ENCODE results near the gene MRPL2.

MRPL2 gene

DNA sequence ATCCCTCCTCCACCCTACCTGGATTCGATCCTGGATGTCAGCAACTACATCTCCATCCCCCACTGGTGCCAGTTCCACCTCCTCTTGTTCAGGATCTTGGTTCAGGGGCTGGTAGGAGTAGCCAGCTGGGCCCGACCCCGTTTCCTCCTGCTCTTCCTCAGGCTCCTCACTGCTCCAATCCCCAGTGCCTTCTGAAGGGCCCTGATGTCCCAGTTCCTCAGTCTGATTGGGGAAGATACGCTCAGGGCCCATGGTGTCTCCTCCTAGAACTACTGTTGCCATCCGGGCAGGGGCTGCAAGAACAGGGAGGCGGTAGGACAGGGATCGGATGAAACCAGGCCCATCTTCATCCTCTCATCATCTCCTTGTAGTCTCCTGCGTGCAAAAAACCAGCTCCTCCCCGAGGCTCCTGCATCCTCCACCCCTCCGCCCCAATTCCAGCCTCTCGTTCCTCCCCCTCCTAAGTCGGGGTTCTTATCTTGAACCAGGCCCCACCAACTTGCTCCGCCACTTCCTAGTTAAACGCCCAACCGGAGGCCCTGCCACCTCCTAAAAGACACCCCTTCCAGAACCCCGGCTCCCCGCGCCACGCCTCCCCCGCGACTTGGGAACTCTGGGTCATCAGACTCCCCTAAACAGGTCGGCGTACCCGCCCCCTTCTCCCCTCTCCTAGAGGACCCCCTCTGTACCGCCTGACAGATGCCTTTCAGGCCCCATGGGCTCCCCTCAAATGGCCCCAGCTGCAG is 46.0 kb downstream of the MRPL2 start:
- Histone ChIP-seq H3K4me3 (ENCODE audit: low read length) (peak overlapping the region; percentile 86), H3K36me3 (ENCODE audit: insufficient read depth, low read length) (peaks cover 50% of the 10 kb centered on the region), H3K27me3 (ENCODE audit: control insufficient read depth, insufficient read depth, low read length) (no peaks in the 10 kb centered on the region), H3K4me2 (ENCODE audit: low read length) (peak overlapping the region; percentile 100), H3K9me3 (replicated peaks; ENCODE audit: low read length) (no peaks in the 10 kb centered on the region), H3K4me1 (ENCODE audit: control insufficient read depth, insufficient read depth, low read length) (peaks cover 31% of the 10 kb centered on the region), H3K9ac (ENCODE audit: low read depth, low read length) (peak overlapping the region; percentile 89)

DNA sequence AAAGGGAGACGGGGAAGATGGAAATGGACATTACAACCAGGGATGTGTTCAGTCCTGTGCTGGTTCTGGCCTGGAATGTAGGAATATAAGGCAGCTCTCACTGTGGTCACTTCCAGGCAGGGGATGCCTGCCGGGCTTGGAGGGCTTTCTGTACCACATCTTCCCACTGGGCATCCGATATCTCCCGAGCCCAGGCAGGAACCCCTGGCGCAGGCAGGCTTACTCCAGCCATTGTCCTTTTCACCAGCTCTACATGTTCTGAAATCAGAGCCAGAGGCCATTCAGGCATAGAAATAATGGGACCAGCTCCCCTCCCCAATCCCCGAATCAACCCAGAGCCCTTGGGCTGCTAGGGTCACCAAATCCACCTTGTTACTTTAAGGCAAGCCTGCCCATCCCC is 46.9 kb downstream of the MRPL2 start:
- peak overlapping the region; percentile 89 for H3K9ac ChIP-seq (ENCODE audit: low read depth, low read length)
- no peaks in the 10 kb centered on the region for H3K9me3 ChIP-seq (replicated peaks; ENCODE audit: low read length)
- H3K4me2 ChIP-seq (ENCODE audit: low read length), result peak overlapping the region; percentile 100
- H3K36me3 ChIP-seq (ENCODE audit: insufficient read depth, low read length), result peaks cover 50% of the 10 kb centered on the region
- H3K27me3 ChIP-seq (ENCODE audit: control insufficient read depth, insufficient read depth, low read length), result no peaks in the 10 kb centered on the region
- H3K4me3 ChIP-seq (ENCODE audit: low read length), result peak overlapping the region; percentile 86
- H3K4me1 ChIP-seq (ENCODE audit: control insufficient read depth, insufficient read depth, low read length), result peaks cover 31% of the 10 kb centered on the region

DNA sequence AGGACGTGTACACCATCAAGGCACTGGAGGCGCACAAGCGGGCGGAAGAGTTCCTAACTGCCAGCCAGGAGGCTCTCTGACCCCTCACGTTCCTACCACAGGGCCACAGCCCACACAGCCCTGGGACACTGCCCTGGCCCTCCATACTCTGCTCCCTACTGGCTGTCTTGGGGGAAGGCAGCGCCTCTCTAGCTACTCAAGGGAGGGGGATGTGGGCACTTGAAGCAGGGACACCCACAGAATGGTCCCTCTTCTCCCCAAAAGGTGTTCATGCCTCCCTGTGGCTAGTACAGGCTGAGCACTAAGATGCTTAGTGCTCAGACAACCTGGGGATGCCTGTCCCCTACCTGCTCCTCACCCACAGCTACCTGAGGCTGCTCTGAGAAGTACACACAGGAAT is 48.0 kb downstream of the MRPL2 start:
- H3K4me2 ChIP-seq (ENCODE audit: low read length), result no peak overlapping the region
- no peaks in the 10 kb centered on the region for H3K9me3 ChIP-seq (replicated peaks; ENCODE audit: low read length)
- peaks cover 27% of the 10 kb centered on the region for H3K4me1 ChIP-seq (ENCODE audit: control insufficient read depth, insufficient read depth, low read length)
- H3K9ac ChIP-seq (ENCODE audit: low read depth, low read length), result no peak overlapping the region
- peaks cover 54% of the 10 kb centered on the region for H3K36me3 ChIP-seq (ENCODE audit: insufficient read depth, low read length)
- H3K4me3 ChIP-seq (ENCODE audit: low read length), result no peak overlapping the region
- no peaks in the 10 kb centered on the region for H3K27me3 ChIP-seq (ENCODE audit: control insufficient read depth, insufficient read depth, low read length)

DNA sequence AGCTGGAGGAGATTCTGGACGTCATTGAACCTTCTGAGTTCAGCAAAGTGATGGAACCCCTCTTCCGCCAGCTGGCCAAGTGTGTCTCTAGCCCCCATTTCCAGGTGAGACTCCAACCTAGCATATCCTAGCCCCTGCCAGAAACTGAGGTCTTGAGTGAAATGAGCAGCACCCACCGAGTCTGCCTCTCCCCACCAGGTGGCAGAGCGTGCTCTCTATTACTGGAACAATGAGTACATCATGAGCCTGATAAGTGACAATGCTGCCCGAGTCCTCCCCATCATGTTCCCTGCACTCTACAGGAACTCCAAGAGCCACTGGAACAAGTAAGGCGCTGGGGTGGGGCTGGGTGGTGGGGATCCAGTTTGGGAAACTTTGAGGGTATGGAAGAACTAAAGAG is 50.1 kb downstream of the MRPL2 start:
- no peak overlapping the region for H3K9ac ChIP-seq (ENCODE audit: low read depth, low read length)

DNA sequence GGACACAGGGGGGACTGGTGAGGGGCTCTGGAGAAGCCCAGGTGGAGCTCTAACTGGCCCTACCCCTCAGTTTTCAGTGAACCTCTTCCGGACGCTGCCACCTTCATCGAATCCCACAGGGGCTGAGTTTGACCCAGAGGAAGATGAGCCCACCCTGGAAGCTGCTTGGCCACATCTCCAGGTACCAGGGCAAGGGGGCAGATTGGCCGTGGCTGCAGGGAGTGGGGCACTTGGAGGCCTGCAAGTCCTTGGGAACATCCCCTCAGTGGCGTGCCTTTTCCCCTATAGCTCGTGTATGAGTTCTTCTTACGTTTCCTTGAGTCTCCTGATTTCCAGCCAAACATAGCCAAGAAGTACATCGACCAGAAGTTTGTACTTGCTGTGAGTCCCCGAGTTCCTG is 52.1 kb downstream of the MRPL2 start:
- Histone ChIP-seq H3K9me3 (replicated peaks; ENCODE audit: low read length) (no peaks in the 10 kb centered on the region), H3K27me3 (ENCODE audit: control insufficient read depth, insufficient read depth, low read length) (no peaks in the 10 kb centered on the region), H3K4me1 (ENCODE audit: control insufficient read depth, insufficient read depth, low read length) (peaks cover 4% of the 10 kb centered on the region), H3K4me3 (ENCODE audit: low read length) (no peak overlapping the region), H3K9ac (ENCODE audit: low read depth, low read length) (no peak overlapping the region), H3K4me2 (ENCODE audit: low read length) (no peak overlapping the region), H3K36me3 (ENCODE audit: insufficient read depth, low read length) (peaks cover 56% of the 10 kb centered on the region)

More for the DNA sequence above, 50.1 kb downstream of the MRPL2 start:
- no peaks in the 10 kb centered on the region for H3K27me3 ChIP-seq (ENCODE audit: control insufficient read depth, insufficient read depth, low read length)
- peaks cover 16% of the 10 kb centered on the region for H3K4me1 ChIP-seq (ENCODE audit: control insufficient read depth, insufficient read depth, low read length)
- H3K36me3 ChIP-seq (ENCODE audit: insufficient read depth, low read length), result peaks cover 59% of the 10 kb centered on the region
- H3K4me3 ChIP-seq (ENCODE audit: low read length), result no peak overlapping the region
- H3K4me2 ChIP-seq (ENCODE audit: low read length), result no peak overlapping the region
- H3K9me3 ChIP-seq (replicated peaks; ENCODE audit: low read length), result no peaks in the 10 kb centered on the region

DNA sequence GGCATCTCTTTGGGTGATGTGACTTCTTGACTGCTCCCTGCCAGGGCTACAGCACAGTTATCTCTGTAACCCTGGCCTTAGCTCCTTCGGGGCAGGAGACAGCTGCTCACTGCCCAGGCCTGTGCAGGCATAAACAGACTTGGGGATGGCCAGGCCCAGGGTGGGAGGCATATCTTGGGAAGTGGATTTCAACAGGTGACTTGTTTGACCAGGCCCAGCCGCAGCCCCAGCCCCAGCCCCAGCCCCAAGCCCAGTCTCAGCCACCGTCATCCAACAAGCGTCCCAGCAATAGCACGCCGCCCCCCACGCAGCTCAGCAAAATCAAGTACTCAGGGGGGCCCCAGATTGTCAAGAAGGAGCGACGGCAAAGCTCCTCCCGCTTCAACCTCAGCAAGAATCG is 53.0 kb downstream of the MRPL2 start:
- Histone ChIP-seq H3K4me2 (ENCODE audit: low read length) (no peak overlapping the region), H3K36me3 (ENCODE audit: insufficient read depth, low read length) (peaks cover 47% of the 10 kb centered on the region), H3K4me3 (ENCODE audit: low read length) (no peak overlapping the region), H3K4me1 (ENCODE audit: control insufficient read depth, insufficient read depth, low read length) (no peaks in the 10 kb centered on the region), H3K9ac (ENCODE audit: low read depth, low read length) (no peak overlapping the region), H3K9me3 (replicated peaks; ENCODE audit: low read length) (no peaks in the 10 kb centered on the region), H3K27me3 (ENCODE audit: control insufficient read depth, insufficient read depth, low read length) (no peaks in the 10 kb centered on the region)

DNA sequence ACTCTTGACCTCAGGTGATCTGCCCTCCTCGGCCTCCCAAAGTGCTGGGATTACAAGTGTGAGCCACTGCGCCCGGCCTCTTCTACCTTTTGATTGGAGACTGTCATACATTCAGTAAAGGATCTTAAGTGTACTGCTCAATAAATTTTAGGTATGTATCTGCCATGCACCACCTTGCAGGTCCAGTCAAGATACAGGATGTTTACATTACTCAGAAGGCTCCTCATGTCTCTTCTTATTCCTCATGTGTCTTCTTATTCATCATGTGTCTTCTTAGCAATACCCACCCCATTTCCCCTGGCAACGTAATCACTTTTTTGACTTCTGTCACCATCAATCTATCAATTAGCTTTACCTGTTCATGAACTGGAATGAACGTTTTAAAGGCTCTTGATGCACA is 53.4 kb downstream of the MRPL2 start:
- Histone ChIP-seq H3K9ac (ENCODE audit: low read depth, low read length) (no peak overlapping the region), H3K9me3 (replicated peaks; ENCODE audit: low read length) (no peaks in the 10 kb centered on the region), H3K4me1 (ENCODE audit: control insufficient read depth, insufficient read depth, low read length) (no peaks in the 10 kb centered on the region), H3K4me2 (ENCODE audit: low read length) (no peak overlapping the region), H3K27me3 (ENCODE audit: control insufficient read depth, insufficient read depth, low read length) (no peaks in the 10 kb centered on the region), H3K4me3 (ENCODE audit: low read length) (no peak overlapping the region), H3K36me3 (ENCODE audit: insufficient read depth, low read length) (peaks cover 43% of the 10 kb centered on the region)
